HL-60 (cell line): ENCODE data around the gene FEV.

Experiments used
- POLR2AphosphoS5 ChIP-seq: IDR thresholded peaks from 2 replicates; pipeline ENCODE4 v1.6.1; 2012; ENCODE audit warnings: low read depth
- TF ChIP-seq, protein P1 (sequence below): IDR thresholded peaks from one replicate; pipeline ENCODE4 v1.5.1; 2011; ENCODE audit warnings: low read length, control low read depth, inconsistent platforms; ENCODE audit not compliant: insufficient read depth

DNA sequence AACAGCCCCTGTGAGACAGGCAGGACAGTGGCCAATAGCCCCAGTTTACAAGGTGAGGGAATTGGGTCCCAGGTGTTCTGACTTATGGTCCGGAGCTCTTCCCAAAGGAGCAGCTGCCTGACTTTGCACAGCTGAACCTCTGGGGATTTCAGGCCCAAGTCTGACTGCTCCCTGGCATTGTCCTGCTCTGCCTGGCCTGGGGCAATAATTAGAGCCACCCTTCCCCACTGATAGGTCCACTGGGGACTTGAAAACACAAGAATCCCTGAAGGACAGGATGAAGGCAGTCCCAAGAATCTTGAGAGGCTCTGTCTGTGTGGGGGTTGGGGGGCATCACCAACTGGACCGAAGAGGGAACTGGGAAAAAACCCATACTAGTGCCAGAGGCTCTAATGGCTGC lies 3.7 kb upstream of the FEV start:
- TF ChIP-seq, protein P1, sequence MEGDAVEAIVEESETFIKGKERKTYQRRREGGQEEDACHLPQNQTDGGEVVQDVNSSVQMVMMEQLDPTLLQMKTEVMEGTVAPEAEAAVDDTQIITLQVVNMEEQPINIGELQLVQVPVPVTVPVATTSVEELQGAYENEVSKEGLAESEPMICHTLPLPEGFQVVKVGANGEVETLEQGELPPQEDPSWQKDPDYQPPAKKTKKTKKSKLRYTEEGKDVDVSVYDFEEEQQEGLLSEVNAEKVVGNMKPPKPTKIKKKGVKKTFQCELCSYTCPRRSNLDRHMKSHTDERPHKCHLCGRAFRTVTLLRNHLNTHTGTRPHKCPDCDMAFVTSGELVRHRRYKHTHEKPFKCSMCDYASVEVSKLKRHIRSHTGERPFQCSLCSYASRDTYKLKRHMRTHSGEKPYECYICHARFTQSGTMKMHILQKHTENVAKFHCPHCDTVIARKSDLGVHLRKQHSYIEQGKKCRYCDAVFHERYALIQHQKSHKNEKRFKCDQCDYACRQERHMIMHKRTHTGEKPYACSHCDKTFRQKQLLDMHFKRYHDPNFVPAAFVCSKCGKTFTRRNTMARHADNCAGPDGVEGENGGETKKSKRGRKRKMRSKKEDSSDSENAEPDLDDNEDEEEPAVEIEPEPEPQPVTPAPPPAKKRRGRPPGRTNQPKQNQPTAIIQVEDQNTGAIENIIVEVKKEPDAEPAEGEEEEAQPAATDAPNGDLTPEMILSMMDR = no peak
- no peak for TF ChIP-seq POLR2AphosphoS5
